T47D (cell line): ENCODE data around the gene PCSK5.

ENCODE experiments used
- DNase-seq, 2 experiments: peaks; one replicate each; pipeline versions ENCODE4 v3.0.0 to v3.0.0-alpha.2; 2011 to 2012; ENCODE audit warnings: low read depth in 1 of 2, low spot score in 1 of 2
- JUND ChIP-seq: IDR thresholded peaks from 2 replicates; pipeline ENCODE4 v1.6.1; 2012; ENCODE audit warnings: low read depth
- in situ Hi-C: cut with HindIII; loops from 2 replicates; pipeline ENCODE4 v1.10.0; 2016; ENCODE audit warnings: low sequenced_read_pairs, low pct_unique_long_range_greater_than_20kb

Gene PCSK5

DNA sequence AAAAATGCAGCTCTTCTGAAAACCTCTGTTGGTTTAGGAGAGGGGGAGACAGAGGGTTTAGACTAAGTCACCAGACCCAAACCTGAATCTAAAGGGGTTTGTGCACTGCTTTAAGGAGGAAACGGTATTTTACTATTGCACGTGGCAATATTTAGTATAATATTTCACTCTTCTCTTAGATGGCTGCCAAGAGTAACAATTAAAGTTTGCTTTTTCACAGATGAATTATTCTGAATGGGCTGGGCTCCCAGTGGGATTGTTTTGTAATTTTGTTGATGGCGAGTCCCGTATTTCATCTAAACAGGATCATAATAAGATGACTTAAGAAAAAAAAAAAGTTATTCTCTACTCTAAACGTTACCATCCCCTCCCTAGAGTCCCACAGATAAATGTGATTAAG is 245.4 kb downstream of the PCSK5 start:
- in situ Hi-C loops, result no loop called here

DNA sequence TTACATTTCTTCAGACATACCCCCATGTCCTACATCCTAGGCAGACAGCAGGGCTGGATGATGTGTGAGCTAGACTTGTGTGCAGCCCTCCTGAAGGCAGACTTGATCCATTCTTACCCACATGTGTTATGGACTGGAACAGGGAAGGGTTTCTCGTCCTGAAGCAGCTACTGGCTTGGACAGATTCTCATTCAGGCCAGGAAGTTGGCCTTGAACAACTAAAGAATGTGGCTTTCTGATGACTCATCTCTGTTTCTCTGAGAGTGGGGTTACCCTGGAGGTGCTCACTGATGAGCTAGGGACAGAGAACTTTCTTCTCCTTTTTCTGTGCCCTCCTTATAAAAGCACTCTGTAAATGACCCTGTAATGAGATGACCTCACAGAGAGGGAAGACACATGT is 246.5 kb downstream of the PCSK5 start:
- DNase-seq, result no peak
- in situ Hi-C loops, result no loop called here
- TF ChIP-seq JUND, result no peak

More for the DNA sequence above, 245.4 kb downstream of the PCSK5 start:
- DNase-seq, result no peak
- TF ChIP-seq JUND, result no peak

DNA sequence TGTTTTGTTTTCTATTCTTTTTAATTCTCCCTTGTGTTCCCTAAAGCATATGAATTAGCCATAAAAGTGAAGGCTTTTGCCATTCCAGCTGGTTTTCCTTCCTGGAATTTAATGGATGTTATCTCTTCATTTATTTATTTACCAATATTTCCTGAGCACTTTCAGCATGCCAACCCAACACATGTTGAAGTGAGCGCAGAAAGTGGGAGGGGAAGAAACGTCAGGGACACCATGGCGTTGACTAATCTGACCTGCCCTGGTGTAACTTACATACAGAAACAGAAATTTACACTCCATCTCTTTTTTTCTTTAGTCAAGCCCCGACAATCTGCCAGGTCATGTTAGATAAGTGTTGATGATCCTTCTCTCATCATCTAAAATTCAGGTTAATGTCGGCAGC is 247.5 kb downstream of the PCSK5 start:
- in situ Hi-C loops, result no loop called here
- TF ChIP-seq JUND, result no peak
- DNase-seq, result no peak

- in situ Hi-C loops, result no loop called here
- DNase-seq, result no peak
- no peak for TF ChIP-seq JUND
These were observed 247.9 kb downstream of the PCSK5 start for GRCh38 chr9:76138360-76138759.

DNA sequence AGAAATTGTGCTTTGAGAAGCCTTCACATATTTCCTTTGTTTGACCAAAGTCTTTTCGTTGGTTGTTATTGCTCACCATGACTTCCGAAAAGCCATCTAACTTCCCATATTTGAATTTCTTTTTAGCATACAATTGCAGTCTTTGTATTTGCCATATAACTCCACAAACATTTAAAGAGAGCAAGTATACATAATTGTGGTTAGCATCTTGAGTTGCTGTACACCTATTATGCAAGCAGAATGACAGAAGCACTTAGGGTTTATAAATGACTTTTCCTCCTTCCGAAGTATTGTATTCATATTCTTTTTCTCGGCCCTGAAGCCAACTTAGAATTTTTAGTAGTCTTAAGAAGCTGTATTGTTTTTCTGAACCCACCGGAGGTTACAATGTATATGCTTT is 253.4 kb downstream of the PCSK5 start:
- no peak for TF ChIP-seq JUND
- no peak for DNase-seq
- in situ Hi-C loops, result no loop called here

DNA sequence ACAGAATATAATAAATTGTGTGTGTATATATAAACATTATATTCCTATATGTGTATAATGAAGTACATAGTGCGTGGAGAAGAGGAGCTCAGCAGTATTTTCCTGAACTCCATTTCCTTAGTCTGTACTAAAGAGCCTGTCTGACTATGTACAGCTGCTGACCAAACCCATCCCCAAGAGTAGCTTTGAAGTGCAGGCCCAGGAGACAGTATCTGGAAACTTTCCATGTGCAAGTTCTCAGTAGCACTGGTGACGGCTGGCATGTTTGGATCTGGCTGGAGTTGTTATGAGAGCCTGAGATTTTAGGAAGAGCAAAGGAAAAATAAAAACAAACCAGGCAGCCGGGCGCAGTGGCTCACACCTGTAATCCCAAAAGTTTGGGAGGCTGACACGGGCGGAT is 259.5 kb downstream of the PCSK5 start:
- no peak for DNase-seq
- in situ Hi-C loops, result no loop called here
- no peak for TF ChIP-seq JUND

GRCh38 chr9:76151267-76151666 is 260.8 kb downstream of the PCSK5 start:
- in situ Hi-C loops, result no loop called here
- no peak for DNase-seq
- TF ChIP-seq JUND, result no peak

GRCh38 chr9:76153339-76153738 is 262.9 kb downstream of the PCSK5 start:
- no peak for DNase-seq
- TF ChIP-seq JUND, result no peak
- in situ Hi-C loops, result no loop called here

DNA sequence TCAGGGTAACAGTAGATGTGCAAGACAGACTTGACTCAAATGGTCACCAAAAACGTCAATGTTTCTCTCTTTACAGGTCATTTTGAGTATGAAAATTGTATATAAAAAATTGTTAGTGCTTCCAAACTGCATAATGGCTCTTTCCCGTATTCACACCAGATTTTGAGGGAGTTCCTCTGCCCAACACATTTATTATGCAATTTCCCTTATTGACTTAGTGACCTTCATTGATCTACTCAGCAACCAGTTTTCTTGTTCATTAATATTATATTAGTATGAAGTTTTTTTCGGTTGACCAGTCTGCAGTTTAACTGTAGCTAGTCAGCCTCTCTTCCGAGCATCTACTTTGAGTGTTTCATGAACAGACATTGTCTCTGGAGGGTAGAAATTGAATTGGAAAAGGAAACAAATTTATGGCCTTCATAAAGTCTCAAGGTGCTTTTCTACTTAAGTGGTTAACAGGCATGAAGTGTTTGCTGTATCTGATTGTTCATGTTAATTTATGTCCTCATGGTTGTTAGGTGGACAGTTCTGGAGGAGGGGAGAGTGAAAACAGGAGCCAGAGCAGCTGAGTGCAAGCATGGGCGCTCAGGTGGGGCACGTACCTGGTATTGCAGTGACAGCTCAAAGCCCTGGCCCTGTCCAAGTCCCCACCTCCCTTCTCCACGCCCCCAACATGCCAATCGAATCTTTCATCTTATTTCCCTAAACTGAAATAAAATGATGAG is 263.6 kb downstream of the PCSK5 start:
- in situ Hi-C loops, result no loop called here
- TF ChIP-seq JUND, result no peak
- DNase-seq, result no peak

DNA sequence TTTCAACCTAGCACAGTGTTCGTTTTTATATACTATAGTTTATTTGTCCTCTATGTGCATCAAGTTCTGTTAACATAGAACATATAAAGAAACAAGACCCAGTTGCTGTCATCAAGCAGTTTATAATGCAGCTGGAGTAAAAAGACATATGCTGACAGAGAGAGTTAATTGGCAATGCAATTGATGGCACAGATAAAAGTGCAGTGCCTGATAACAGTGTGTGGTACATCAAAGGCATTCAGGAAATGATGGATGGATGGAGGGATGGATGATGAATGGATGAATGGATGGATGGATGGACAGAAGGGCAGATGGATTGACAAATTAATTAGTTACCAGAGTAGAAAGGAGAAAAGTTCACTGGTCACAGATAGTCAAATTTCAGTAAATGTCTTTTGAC is 264.9 kb downstream of the PCSK5 start:
- in situ Hi-C loops, result no loop called here
- DNase-seq, result no peak
- TF ChIP-seq JUND, result no peak

GRCh38 chr9:76158713-76159112 is 268.2 kb downstream of the PCSK5 start:
- DNase-seq, result no peak
- TF ChIP-seq JUND, result no peak
- in situ Hi-C loops, result no loop called here

DNA sequence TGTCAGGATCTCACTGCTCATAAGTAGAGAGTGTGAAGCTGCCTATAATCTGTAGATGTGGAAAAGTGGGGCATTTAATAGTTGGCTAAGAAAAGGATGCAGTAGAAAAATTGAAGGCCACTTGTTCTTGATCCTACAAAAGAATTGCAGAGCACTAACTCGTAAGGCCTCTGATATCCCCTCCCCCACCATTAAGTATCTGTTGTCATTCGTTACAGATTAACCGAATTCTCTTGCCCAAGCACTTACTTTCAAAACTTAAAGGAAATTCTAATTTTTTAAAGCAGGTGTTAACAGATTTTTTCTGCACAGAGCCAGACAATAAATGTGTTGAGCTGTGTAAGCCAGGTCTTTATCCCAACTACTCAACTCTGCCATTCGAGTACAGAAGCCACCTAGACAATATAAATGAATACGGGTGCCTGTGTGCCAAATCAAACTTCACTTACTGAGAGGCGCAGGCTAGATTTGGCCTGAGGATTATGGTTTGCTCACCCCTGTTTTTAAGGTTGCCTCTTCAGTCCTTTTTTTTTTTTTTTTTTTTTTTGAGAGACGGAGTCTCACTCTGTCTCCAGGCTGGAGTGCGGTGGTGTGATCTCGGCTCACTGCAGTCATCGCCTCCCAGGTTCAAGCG is 268.9 kb downstream of the PCSK5 start:
- in situ Hi-C loops, result no loop called here
- TF ChIP-seq JUND, result no peak
- no peak for DNase-seq

DNA sequence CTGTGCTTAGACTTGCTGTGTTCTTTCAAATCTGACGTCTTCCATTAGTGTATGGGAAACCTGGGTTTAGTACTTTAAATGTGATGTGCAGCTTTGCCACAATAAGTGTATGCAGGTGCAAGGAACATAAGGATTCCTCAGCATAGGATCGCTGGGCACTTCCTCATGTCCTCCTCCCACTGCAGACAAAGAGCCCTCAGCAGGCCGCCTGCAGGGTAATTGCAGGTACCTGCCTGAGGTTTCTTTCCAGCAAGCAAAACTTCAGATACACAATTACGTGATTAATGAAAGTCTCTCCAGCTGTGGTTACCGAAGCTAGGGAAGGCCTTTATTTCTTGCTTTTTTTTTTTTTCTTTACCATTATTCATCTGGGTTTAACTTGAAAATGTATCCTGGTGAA is 270.6 kb downstream of the PCSK5 start:
- in situ Hi-C loops, result no loop called here
- no peak for TF ChIP-seq JUND

DNA sequence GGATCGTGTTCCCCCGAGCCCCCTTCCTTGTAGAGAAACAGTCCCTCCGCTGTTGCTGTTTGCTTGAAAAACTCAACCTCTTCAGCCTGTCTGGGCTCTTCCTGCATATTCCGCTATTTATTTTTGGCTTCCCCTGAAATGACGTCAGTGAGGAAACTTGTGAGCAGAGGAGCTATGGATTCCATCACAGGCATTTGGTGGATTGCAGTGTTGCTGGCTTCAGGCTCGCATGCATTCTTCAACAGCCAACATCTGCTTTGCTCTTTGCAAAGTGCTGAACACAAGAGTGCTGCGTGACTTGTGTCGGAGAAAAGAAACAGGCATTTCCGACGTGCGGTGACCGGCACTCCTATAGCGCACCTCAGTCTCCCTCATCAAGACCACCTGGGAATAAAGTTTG is 271.1 kb downstream of the PCSK5 start:
- in situ Hi-C loops, result no loop called here
- TF ChIP-seq JUND, result no peak
- DNase-seq, result no peak

More for the DNA sequence above, 270.6 kb downstream of the PCSK5 start:
- DNase-seq, result no peak
